Measurements from ENCODE around the gene LRRFIP1.

Gene LRRFIP1

GRCh38 chr2:237702441-237703391 is 75.3 kb downstream of the LRRFIP1 start:
- peak; percentile 36 for DNase-seq (ENCODE audit: low spot score)

DNA sequence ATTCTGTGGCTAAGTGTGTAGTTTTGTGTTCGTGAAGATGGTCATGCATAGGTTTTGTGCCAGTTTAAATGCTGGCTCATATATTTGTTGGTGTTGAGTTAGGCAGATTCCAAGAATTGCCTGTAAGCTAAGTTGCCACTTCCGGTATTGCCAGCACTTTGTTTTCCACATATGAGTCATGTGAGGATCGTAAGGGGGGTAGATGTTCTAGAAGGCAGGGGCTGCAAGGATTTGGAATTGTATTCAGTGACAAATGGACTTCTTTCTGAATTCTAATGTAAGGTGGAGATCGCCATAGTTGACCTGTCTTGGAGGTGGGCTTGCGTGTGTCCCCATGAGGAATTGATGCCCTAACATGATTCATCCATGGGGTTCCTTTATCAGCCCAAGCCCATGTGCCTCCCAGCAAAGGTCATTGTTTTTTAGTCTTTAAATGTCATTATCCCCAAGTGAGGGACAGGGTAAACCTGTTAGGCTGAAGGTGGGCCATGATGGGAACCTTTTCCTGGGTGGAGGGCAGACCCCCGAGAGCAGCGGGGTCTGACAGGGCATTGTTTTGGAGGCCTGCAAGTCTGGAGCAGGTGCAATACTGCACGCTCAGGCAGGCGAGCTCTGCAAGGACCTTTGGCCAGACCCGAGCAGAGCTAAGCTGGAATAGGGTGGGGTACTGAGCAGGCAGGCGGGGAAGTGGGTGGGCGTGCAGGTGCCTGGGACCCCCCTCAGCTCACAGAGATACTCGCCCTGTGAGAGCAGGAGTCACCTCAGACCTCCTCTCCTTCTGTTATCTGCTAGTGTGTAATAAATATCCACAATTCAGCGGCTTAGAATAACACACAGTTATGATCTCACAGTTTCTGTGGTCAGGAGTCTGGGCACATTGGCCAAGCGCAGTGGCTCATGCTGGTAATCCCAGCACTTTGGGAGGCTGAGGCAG is 77.4 kb downstream of the LRRFIP1 start:
- DNase-seq (ENCODE audit: low spot score): no peak

GRCh38 chr2:237706257-237706656 is 78.9 kb downstream of the LRRFIP1 start:
- DNase-seq (ENCODE audit: low spot score): no peak

DNA sequence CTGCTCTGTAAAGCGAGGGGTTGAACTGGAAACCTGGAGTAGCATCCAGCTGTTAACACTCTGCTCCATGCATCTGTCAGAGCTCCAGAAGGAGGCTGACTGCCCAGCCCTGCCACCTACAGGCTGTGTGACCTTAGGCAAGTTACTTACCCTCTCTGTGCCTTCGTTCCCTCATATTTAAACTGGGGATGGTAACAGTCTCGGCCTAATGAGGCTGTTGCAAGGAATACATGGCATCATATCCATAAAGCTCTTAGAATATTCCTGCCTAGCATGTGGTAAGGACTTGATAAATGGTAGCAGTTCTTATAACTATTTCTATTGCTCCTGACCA is 80.6 kb downstream of the LRRFIP1 start:
- no peak for DNase-seq (ENCODE audit: low spot score)

DNA sequence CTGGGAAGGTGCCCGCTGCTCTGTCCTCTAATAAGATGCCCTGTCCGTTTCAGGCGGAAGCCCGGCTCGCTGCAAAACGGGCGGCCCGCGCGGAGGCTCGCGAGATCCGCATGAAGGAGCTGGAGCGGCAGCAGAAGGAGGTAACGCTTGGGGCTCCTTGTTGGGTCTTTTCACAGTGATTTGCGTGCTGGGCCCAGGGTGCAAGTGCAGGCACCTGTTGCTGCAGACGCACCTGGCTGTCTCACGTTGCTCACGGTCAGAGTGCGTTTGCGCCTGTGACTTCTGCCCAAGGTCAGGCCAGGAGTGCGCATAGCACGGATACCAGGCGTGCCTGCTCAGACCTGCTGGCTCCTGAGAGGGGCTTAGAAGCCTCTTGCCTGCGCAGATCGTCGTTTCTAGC is 81.1 kb downstream of the LRRFIP1 start:
- DNase-seq (ENCODE audit: low spot score): no peak

- DNase-seq (ENCODE audit: low spot score): no peak
These were observed 81.6 kb downstream of the LRRFIP1 start for GRCh38 chr2:237708961-237709360.

GRCh38 chr2:237711458-237712150 is 84.2 kb downstream of the LRRFIP1 start:
- DNase-seq (ENCODE audit: low spot score): no peak

DNA sequence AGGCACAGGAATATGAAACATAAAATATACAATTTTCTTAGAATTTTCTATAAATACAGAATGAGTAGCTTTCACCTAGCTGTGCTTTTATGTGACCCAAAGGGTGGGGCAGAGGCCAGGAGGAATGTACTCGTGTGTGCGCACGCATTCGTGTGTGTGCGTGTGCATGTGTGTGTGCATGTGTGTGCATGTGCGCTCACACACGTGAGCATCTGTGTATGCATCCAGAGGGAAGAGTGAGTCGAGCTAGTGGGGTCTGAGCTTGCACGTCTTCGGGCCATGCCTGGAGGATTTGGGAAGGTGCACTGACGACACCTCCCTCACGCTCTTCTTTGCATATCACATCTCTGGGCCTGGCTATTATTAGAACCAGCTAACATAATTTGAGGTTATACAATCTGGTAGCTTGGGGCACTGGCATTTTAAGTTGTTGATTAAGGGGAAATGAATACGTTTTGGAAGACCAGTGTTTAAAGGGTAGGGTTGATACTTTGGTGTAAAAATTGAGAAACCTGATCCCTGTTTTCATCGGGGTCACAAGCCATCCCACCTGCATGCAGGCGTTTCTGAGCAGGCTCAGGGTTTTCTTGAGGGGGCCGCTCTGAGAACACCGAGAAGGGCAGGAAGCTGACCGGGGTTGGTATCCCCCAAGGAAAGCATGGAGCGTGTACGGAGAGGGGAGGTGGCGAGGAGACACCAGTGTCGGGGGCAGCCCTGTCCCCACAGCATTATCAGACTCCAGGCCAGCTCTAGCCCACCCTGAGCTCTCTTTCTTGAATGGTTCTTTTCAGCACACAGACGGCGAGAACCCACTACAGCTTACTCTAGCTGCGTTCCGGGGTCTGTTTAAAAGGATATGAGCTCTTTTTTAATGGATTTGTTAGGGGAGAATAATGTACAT is 85.3 kb downstream of the LRRFIP1 start:
- DNase-seq (ENCODE audit: low spot score): no peak

GRCh38 chr2:237714690-237715458 is 87.5 kb downstream of the LRRFIP1 start:
- DNase-seq (ENCODE audit: low spot score): no peak

- DNase-seq (ENCODE audit: low spot score): no peak
These were observed 88.1 kb downstream of the LRRFIP1 start for GRCh38 chr2:237715459-237715947.

DNA sequence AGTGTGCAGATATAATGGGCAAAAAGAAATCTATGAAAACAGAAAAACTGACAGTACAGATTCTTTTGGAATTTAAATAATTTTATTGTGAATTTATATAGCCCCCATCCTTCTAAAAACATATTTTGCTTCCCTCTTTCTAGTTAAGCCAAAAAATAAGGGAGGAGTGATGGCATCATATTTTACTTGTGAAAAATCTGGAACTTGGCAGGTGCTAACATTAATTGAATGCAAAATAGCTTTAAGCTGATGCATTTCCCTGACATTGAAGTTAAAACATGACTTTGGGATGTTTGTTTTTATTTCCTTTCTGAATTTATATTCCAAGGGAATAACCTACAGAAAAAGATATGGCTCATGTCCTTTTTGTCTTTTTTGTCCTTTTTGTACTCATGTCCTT is 88.6 kb downstream of the LRRFIP1 start:
- DNase-seq (ENCODE audit: low spot score): no peak

DNA sequence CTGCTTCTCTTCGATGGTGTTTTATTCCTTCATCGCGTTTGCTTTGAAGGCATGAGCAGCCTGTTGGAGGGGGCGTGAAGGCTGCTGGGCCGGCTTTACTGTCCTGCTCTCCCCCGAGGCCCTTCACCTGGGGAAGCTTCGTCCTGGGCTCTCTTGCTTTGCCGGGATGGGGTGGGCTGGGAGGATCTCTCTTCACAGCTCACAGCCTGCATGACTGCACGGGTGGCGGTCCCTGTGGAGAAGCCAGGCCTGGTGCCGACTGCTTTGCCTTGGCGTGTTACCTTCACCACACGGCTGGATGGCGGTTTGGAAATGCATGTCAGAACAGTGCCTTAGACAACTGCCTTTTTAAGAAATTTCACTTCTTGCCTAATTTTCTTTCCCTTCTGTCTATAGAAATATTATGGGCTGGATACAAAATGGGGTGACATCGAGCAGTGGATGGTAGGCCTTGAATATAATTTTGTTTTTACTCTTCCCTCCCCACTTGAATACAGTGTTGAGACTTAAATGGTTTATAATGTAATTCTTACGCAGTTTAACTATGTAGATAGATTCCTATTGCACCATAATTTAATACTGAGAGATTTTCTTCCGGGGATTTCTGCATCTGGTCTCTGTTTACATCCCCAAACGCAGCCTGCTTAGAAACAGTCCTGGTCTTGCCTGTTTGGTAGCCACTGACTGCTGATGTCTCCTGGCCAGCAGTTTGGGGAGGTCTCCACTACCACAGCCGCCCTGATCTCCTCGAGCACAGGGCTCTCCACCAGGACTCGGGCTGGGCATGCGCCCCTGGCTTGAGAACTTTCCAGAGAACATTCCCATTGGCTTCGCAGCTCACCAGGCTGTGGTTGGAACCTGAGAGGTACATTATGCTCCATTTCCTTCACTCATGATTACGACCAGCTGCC is 90.2 kb downstream of the LRRFIP1 start:
- DNase-seq (ENCODE audit: low spot score): no peak

GRCh38 chr2:237718277-237718634 is 90.9 kb downstream of the LRRFIP1 start:
- no peak for DNase-seq (ENCODE audit: low spot score)

GRCh38 chr2:237720444-237720843 is 93.1 kb downstream of the LRRFIP1 start:
- no peak for DNase-seq (ENCODE audit: low spot score)

DNA sequence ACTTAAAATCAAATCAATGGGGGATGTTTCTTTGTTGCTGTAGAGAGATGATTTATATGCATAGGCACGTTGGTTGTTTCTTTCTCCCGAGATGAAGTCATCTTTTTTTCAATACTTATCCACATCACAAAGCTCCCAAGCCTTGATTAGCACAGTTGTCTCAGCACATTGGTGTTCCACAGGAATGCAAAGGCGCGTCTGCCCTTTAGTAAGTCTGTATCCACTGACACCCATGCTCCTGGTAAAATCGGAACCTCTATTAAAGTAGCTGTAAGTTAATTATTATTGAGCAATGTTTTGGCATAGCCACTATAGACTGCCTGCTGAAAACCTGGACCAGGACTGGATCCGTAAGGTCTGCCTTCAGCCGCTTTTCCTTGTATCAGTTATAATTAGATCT is 93.6 kb downstream of the LRRFIP1 start:
- no peak for DNase-seq (ENCODE audit: low spot score)

DNA sequence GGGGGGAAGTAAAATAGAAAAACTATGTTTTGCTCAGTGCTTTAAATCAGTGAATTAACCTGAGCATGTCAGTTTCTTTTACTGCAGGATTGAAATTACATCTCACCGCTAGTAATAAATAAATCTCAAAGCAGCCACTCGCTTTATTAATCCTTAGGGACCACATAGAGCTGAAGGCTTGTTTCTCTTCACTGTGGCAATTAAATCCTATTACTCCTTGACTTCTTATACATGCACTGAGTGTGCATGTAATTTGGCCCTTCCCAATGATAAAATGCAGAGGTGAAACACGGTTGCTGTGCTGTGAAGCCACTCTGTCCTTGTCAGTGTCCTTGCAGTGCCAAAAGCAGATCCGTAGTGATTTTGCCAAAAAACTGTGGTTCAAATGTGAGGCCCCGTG is 94.1 kb downstream of the LRRFIP1 start:
- no peak for DNase-seq (ENCODE audit: low spot score)

DNA sequence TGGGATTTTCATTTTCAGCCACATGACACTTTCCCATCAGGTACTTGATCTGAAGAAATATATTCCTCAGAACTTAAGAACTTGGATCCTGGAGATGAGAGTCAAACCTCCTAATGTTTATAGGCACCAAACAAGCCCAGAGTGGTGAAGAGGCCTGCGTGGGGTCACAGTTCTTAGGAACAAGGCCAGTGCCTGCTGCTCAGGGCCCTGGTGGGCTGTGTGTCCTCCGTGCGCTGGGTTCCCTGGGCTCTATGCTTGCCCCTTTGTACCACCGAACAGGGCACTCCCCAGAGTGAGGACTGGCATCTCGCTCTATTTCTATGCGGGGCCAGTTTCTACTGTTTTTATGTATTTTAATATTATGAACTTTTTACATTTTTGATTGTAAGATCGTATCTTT is 95.2 kb downstream of the LRRFIP1 start:
- no peak for DNase-seq (ENCODE audit: low spot score)

GRCh38 chr2:237723023-237723422 is 95.6 kb downstream of the LRRFIP1 start:
- no peak for DNase-seq (ENCODE audit: low spot score)

DNA sequence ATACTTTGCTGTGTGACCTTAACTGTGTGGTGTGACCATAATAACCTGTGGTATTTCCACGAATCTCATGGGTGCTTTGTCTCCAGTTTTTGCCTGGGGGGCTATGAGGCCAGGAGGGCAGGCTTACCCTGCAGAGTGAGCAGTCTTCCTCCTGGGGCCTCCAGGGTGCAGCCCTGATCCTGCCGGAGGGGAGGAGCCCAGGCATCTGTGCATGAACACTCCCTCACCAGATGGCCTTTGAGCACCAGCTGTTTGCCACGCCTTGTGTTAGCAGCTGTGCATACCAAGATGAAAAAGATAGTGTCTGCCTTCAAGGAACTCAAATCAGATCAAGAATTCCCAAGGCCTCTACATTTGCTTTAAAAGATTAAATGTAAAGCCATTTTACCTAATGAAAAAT is 96.2 kb downstream of the LRRFIP1 start:
- peak; percentile 66 for DNase-seq (ENCODE audit: low spot score)

All from NAMALWA (cell line).